ENCODE data around the gene B4GALT5. TPM values are rescaled to one million over a fixed set of nuclear protein-coding genes. Genes with fewer than 3 reads are reported as not detected.

The B4GALT5 gene
- total RNA-seq, 2 donors from 2014 or later, result 34.5 to 56.2 TPM

DNA sequence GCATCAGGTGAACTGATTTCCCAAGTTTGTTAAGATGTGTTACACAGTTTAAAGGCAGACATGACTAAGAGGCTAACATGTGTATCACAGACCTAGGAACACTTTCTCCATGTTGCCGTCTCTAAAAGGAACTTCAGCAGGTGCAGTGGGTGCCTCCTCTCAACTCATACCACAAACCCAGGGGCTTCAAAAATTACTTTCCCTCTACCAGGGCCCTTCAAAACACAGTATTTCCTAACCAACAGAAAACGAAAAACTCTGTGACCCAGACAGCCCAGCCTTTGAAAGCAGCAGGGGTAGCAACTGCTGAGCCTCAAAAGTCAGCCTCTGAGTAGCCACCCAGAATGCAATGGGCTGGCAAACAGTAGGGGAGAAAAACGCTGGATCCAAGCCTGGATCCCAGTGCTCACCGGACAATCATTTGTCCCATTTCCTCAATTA lies 28.5 kb downstream of the B4GALT5 start:
- H3K27me3 ChIP-seq, result no peaks in the 10 kb centered on the region
- no peaks in the 10 kb centered on the region for H3K9me3 ChIP-seq
- H3K4me1 ChIP-seq, result peaks cover 9% of the 10 kb centered on the region
- H3K36me3 ChIP-seq, result no peaks in the 10 kb centered on the region
- intact Hi-C loops (cut with DNase I), result no loop called here
- H3K9ac ChIP-seq (ENCODE audit: low read depth in 2 of 2, low read length in 2 of 2), result no peak overlapping the region
- TF ChIP-seq, protein P1, sequence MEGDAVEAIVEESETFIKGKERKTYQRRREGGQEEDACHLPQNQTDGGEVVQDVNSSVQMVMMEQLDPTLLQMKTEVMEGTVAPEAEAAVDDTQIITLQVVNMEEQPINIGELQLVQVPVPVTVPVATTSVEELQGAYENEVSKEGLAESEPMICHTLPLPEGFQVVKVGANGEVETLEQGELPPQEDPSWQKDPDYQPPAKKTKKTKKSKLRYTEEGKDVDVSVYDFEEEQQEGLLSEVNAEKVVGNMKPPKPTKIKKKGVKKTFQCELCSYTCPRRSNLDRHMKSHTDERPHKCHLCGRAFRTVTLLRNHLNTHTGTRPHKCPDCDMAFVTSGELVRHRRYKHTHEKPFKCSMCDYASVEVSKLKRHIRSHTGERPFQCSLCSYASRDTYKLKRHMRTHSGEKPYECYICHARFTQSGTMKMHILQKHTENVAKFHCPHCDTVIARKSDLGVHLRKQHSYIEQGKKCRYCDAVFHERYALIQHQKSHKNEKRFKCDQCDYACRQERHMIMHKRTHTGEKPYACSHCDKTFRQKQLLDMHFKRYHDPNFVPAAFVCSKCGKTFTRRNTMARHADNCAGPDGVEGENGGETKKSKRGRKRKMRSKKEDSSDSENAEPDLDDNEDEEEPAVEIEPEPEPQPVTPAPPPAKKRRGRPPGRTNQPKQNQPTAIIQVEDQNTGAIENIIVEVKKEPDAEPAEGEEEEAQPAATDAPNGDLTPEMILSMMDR (IDR thresholded peaks at IDR 0.05), result no peak
- DNase-seq, result no peak
- H3K4me3 ChIP-seq, result no peak overlapping the region
- no peak overlapping the region for H3K27ac ChIP-seq

DNA sequence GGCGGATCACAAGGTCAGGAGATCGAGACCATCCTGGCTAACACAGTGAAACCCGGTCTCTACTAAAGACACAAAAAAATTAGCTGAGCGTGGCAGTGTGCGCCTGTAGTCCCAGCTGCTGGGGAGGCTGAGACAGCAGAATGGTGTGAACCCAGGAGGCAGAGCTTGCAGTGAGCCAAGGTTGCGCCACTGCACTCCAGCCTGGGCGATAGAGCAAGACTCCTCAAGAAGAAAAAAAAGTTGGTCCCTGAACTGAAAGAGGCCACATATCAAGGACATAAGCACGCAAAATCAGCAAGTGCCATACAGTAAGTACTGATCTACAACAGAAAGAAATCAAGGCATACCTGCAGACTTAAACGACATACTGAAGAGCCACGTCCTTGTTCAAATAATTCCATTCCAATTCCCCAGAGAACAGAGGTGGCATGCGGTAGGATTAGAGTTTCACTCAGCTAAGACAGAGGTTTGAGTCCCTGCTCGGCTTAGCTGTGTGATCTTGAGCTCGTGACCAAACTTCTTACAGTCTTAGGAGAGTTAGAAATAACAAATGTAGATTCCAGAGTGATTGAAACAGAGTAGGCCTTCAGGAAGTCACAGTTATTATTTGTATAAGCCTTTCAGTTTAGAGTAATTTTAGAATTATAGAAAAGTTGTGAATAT lies 29.2 kb downstream of the B4GALT5 start:
- Histone ChIP-seq H3K27ac (no peak overlapping the region), H3K9me3 (no peaks in the 10 kb centered on the region), H3K36me3 (no peaks in the 10 kb centered on the region), H3K27me3 (no peaks in the 10 kb centered on the region), H3K4me1 (peaks cover 15% of the 10 kb centered on the region), H3K9ac (ENCODE audit: low read depth in 2 of 2, low read length in 2 of 2) (no peak overlapping the region), H3K4me3 (no peak overlapping the region)
- intact Hi-C loops (cut with DNase I), result no loop called here
- no peak for DNase-seq
- TF ChIP-seq, protein P1 (IDR thresholded peaks at IDR 0.05), result no peak

GRCh38 chr20:49682798-49683197 lies 30.9 kb downstream of the B4GALT5 start:
- Histone ChIP-seq H3K36me3 (no peaks in the 10 kb centered on the region), H3K4me1 (peaks cover 23% of the 10 kb centered on the region), H3K27ac (no peak overlapping the region), H3K27me3 (no peaks in the 10 kb centered on the region), H3K4me3 (no peak overlapping the region), H3K9me3 (no peaks in the 10 kb centered on the region), H3K9ac (ENCODE audit: low read depth in 2 of 2, low read length in 2 of 2) (no peak overlapping the region)
- DNase-seq, result no peak
- intact Hi-C loops (cut with DNase I), result no loop called here
- TF ChIP-seq, protein P1 (IDR thresholded peaks at IDR 0.05), result no peak

DNA sequence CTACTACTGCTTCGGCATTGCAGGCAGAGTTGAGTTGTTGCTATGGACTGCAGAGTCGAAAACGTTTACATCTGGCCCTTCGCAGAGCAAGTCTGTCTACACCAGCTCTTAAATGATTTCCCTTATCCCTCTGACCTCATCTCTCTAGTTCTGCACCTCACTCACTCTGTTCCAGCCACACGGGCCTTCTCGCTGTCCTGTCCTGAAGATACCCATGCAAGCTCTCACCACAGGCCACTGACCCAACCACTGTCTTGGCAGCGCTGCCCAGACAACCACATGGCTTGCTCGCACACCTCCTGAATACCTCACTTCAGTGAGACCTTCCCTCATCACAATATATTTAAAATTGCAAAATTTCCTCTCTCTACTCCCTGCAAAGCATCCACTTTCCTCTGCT lies 31.4 kb downstream of the B4GALT5 start:
- TF ChIP-seq, protein P1 (IDR thresholded peaks at IDR 0.05), result no peak
- DNase-seq, result no peak
- Histone ChIP-seq H3K4me3 (no peak overlapping the region), H3K27me3 (no peaks in the 10 kb centered on the region), H3K9me3 (no peaks in the 10 kb centered on the region), H3K36me3 (no peaks in the 10 kb centered on the region), H3K27ac (no peak overlapping the region), H3K4me1 (peaks cover 28% of the 10 kb centered on the region), H3K9ac (ENCODE audit: low read depth in 2 of 2, low read length in 2 of 2) (no peak overlapping the region)
- intact Hi-C loops (cut with DNase I), result no loop called here

- no peak overlapping the region for H3K9ac ChIP-seq (ENCODE audit: low read depth in 2 of 2, low read length in 2 of 2)
- TF ChIP-seq, protein P1 (IDR thresholded peaks at IDR 0.05), result no peak
- H3K27me3 ChIP-seq, result no peaks in the 10 kb centered on the region
- H3K36me3 ChIP-seq, result no peaks in the 10 kb centered on the region
- H3K4me1 ChIP-seq, result peaks cover 30% of the 10 kb centered on the region
- no peak overlapping the region for H3K4me3 ChIP-seq
- intact Hi-C loops (cut with DNase I), result no loop called here
- H3K9me3 ChIP-seq, result no peaks in the 10 kb centered on the region
- DNase-seq, result no peak
- H3K27ac ChIP-seq, result no peak overlapping the region
Observed at GRCh38 chr20:49681850-49682216, 31.8 kb downstream of the B4GALT5 start.
